ENCODE measurements around the gene ANGPTL8. TPM values are rescaled to one million over a fixed set of nuclear protein-coding genes. Genes with fewer than 3 reads are reported as not detected.

Gene ANGPTL8
- total and polyA plus RNA-seq, 2 of the 13 experiments (the other 11 are each of a cell fraction or from before 2014, with no cell fraction given), result 27.3 to 243 TPM

DNA sequence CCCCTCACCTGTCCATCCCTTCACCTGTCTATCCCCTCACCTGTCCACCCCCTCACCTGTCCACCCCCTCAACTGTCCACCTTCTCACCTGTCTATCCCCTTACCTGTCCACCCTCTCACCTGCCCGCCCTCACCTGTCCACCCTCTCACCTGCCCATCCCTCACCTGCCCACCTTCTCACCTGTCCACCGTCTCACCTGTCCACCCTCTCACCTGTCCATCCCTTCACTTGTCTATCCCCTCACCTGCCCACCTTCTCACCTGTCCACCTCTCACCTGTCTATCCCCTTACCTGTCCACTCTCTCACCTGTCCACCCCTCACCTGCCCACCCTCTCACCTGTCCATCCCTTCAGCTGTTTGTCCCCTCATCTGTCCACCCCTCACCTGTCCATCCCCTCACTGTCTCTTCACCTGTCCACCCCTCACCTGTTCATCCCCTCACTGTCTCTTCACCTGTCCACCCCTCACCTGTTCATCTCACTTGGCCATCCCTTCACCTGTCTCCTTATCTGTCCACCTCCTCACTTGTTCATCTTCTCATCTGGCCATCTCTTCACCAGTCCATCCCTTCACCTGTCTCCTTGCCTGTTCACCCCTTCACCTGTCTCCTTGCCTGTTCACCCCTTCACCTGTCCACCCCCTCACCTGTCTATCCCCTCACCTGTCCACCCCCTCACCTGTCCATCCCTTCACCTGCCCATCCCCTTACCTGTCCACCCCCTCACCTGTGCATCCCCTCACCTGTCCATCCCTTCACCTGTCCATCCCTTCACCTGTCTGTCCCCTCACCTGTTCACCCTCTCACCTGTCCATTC, 29.4 kb upstream of the ANGPTL8 start:
- Histone ChIP-seq H3K9ac (ENCODE audit: insufficient read depth, low read depth, low read length) (no peak overlapping the region), H3K4me1 (ENCODE audit: insufficient read depth, low read length) (no peaks in the 10 kb centered on the region), H3K27ac (ENCODE audit: extremely low read length, insufficient read depth, low read length) (no peak overlapping the region), H3K36me3 (replicated peaks in 1 of 2; ENCODE audit: control insufficient read depth in 1 of 2, insufficient read depth in 2 of 2, low read length in 2 of 2) (peaks cover 9 to 34% of the 10 kb centered on the region in 2 experiments; a peak in 4 of 5 replicates), H3K79me2 (ENCODE audit: insufficient read depth, low read length) (no peaks in the 10 kb centered on the region), H3K4me2 (ENCODE audit: low read depth, low read length) (no peak overlapping the region), H3K27me3 (ENCODE audit: control insufficient read depth in 1 of 2, insufficient read depth in 2 of 2, low read length in 2 of 2) (no peaks in the 10 kb centered on the region), H3K9me3 (ENCODE audit: low read length) (no peaks in the 10 kb centered on the region), H2AFZ (ENCODE audit: low read length) (no peak overlapping the region), H4K20me1 (ENCODE audit: insufficient read depth, low read length) (no peaks in the 10 kb centered on the region; the same call in 1 of the 2 replicates), H3K4me3 (replicated peaks in 1 of 3; ENCODE audit: insufficient read depth in 1 of 3, low read depth in 2 of 3, low read length in 3 of 3) (no peak overlapping the region)
- in situ Hi-C loops (cut with HindIII; ENCODE audit: extremely low pct_ligation_motif_present, low pct_unique_long_range_greater_than_20kb) (no loop called here), intact Hi-C loops (cut with micrococcal nuclease; ENCODE audit: unreplicated experiment) (no loop called here)
- ChIA-PET CTCF (ENCODE audit: low intra/inter-chr PET ratio, low total read pairs) (no interaction called here), POLR2A (no interaction called here)
- FAIRE-seq, result no peak
- ATAC-seq, result no peak
- no peak for TF ChIP-seq RARA (CRISPR knock-in tag; IDR thresholded peaks at IDR 0.05)
- no peak for TF ChIP-seq ZNF614 (CRISPR knock-in tag; IDR thresholded peaks at IDR 0.05; ENCODE audit: borderline replicate concordance)
- TF ChIP-seq, protein P1, sequence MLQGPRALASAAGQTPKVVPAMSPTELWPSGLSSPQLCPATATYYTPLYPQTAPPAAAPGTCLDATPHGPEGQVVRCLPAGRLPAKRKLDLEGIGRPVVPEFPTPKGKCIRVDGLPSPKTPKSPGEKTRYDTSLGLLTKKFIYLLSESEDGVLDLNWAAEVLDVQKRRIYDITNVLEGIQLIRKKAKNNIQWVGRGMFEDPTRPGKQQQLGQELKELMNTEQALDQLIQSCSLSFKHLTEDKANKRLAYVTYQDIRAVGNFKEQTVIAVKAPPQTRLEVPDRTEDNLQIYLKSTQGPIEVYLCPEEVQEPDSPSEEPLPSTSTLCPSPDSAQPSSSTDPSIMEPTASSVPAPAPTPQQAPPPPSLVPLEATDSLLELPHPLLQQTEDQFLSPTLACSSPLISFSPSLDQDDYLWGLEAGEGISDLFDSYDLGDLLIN (CRISPR knock-in tag; IDR thresholded peaks at IDR 0.05; ENCODE audit: borderline replicate concordance), result no peak
- TF ChIP-seq, protein P2, sequence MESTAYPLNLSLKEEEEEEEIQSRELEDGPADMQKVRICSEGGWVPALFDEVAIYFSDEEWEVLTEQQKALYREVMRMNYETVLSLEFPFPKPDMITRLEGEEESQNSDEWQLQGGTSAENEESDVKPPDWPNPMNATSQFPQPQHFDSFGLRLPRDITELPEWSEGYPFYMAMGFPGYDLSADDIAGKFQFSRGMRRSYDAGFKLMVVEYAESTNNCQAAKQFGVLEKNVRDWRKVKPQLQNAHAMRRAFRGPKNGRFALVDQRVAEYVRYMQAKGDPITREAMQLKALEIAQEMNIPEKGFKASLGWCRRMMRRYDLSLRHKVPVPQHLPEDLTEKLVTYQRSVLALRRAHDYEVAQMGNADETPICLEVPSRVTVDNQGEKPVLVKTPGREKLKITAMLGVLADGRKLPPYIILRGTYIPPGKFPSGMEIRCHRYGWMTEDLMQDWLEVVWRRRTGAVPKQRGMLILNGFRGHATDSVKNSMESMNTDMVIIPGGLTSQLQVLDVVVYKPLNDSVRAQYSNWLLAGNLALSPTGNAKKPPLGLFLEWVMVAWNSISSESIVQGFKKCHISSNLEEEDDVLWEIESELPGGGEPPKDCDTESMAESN (CRISPR knock-in tag; conservative IDR thresholded peaks at IDR 0.05), result no peak
- peak; percentile 70 for TF ChIP-seq ZEB1 (IDR thresholded peaks at IDR 0.05; ENCODE audit: insufficient replicate concordance, low read depth)
- TF ChIP-seq ZNF816 (CRISPR knock-in tag; IDR thresholded peaks at IDR 0.05; ENCODE audit: borderline replicate concordance), result no peak
- no peak for TF ChIP-seq FOXA3 (CRISPR knock-in tag; IDR thresholded peaks at IDR 0.05)
- WGBS (ENCODE audit: low lambda C conversion rate), result 89% methylated on average over 2 of the region's 2 CpGs
- no TSS peak for BruUV-seq (replicated peaks)
- DNase-seq (ENCODE audit: low spot score), result no peak

All from HepG2 (cell line).